Stimulated activated effector memory CD8-positive, alpha-beta T cell treated with anti-CD3 and anti-CD28 coated beads, Interleukin-12 subunit alpha, Interleukin-12 subunit beta, amount 100 ng/mL, for 72 hours (primary cell): ENCODE data around the gene IRS1.

ENCODE experiments used
- ATAC-seq: fragments of 150-1000 bp; cut with Tn5 transposase; 2 replicates; pipeline ENCODE4 v1.10.0; 2021
- DNase-seq, 2 donors: peaks; one replicate each; pipeline ENCODE4 v3.0.0; 2021 to 2022; ENCODE audit warnings: low spot score in 2 of 2
- H3K27ac Mint-ChIP-seq: one replicate; pipeline ENCODE4 v1.8.0; 2022; ENCODE audit warnings: mild to moderate bottlenecking, mixed read lengths
- H3K36me3 Mint-ChIP-seq: one replicate; pipeline ENCODE4 v1.8.0; 2022; ENCODE audit warnings: mild to moderate bottlenecking, mixed read lengths
- H3K4me1 Mint-ChIP-seq: one replicate; pipeline ENCODE4 v1.8.0; 2022; ENCODE audit warnings: mixed read lengths
- H3K4me3 Mint-ChIP-seq: one replicate; pipeline ENCODE4 v1.8.0; 2022; ENCODE audit warnings: mild to moderate bottlenecking, mixed read lengths
- H3K9me3 Mint-ChIP-seq: one replicate; pipeline ENCODE4 v1.8.0; 2022; ENCODE audit warnings: mixed read lengths

Gene IRS1

DNA sequence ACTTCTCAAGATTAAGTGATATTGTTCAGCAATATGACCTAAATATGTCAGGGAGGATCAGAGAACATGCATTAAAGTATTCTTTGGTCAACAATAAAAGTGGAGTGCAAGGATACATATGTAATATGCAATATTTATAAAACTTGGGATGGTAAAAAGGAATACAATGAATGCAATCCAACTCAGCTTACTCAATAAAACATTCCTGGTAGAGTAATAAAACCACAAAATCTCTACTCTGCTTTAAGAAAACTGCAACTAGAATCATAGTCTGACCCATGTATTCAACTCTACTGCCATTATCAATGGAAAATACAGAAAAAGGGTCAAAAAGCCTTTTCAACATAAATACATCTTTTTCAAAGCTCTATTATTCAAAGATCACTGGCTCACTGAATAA is 11.6 kb downstream of the IRS1 start:
- H3K9me3 Mint-ChIP-seq, result no peaks in the 10 kb centered on the region
- H3K4me3 Mint-ChIP-seq, result no peak overlapping the region
- no peak overlapping the region for H3K27ac Mint-ChIP-seq
- H3K4me1 Mint-ChIP-seq, result peaks cover 7% of the 10 kb centered on the region
- ATAC-seq, result no peak
- peaks cover 7% of the 10 kb centered on the region for H3K36me3 Mint-ChIP-seq
- DNase-seq, result no peak

DNA sequence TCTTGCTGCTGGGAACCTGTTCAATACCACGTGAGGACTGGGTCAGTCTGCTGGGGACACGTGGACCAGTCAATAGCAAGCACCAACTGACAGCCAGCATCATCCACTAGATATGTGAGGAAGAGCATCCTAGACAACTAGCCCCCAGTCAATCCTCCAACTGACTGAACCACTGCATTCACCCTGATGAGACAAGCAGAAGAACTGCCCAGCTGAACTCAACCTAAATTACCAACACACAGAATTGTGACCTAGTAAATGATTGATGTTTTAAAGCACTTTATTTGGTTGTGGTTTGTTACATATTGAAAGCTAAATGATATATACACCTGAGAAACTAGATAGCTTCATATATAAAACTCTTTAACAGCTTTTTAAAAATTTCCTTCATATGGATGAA is 15.7 kb downstream of the IRS1 start:
- ATAC-seq, result no peak
- Mint-ChIP-seq H3K4me1 (no peaks in the 10 kb centered on the region), H3K27ac (no peak overlapping the region), H3K4me3 (no peak overlapping the region), H3K36me3 (no peaks in the 10 kb centered on the region), H3K9me3 (no peaks in the 10 kb centered on the region)
- no peak for DNase-seq

DNA sequence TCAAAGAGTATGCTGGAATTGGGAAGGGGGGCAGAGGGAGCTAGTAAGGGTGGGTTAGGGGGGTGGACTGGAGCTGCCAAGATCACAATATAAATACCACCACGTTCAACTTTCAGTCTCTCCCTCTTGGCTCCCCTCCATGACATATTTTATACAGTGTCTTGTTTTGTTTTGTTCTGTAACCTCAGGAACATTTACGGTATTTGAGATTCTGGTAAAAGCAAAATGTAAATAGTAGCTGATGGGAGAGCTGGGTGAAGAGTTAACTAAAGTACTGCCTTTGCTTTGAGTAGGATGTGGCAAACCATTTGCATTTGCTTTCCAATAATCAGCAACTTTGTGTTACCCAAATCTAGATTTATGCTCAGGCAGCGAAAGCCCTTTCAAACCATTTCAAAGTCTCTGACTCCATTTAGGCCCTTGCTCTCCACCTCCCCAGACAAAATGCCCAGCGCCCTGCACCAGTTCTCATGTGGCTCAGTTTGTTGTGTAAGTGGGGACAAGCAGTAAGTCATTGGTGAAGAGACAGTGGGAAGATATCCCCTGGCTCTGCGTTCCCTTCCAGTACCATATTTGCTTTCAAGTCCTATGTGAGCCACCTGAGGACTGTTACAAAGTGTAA is 17.4 kb downstream of the IRS1 start:
- no peak for DNase-seq
- no peak overlapping the region for H3K27ac Mint-ChIP-seq
- no peaks in the 10 kb centered on the region for H3K36me3 Mint-ChIP-seq
- ATAC-seq, result no peak
- no peak overlapping the region for H3K4me3 Mint-ChIP-seq
- no peaks in the 10 kb centered on the region for H3K9me3 Mint-ChIP-seq
- no peaks in the 10 kb centered on the region for H3K4me1 Mint-ChIP-seq

DNA sequence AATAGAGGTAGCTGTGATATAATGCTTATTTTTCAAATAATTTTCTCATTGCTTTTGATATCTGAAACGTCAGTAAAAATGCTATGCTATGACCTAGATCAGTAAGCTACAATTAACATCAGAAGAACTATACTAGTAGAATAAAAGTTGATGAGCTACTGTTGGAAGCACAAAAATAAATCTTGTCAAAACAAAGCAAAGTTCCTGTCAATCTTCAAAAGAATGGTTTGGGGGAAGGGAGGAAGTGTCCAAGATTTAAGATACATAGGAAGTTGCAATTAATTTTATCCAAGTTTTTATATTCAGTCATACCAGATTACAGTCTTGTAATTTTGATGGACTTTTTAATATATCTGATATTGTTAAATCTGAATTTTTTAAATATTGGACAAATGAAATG is 19.2 kb downstream of the IRS1 start:
- Mint-ChIP-seq H3K9me3 (no peaks in the 10 kb centered on the region), H3K27ac (no peak overlapping the region)
- no peak for ATAC-seq

DNA sequence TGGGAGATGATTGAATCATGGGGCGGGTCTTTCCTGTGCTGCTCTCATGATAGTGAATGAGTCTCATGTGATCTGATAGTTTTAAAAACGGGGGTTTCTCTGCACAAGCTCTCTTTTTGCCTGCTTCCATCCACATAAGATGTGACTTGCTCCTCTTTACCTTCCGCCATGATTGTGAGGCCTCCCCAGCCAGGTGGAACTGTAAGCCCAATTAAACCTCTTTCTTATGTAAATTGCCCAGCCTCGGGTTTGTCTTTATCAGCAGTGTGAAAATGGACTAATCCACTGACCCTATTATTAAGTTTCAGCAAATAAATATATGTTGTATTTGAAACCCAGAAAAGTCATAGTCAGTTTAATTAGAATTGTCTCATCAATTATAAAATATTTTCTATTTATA is 22.0 kb downstream of the IRS1 start:
- Mint-ChIP-seq H3K4me3 (no peak overlapping the region), H3K27ac (no peak overlapping the region), H3K4me1 (peaks cover 13% of the 10 kb centered on the region), H3K36me3 (no peaks in the 10 kb centered on the region), H3K9me3 (peaks cover 7% of the 10 kb centered on the region)
- DNase-seq (no peak), ATAC-seq (no peak)

More for the DNA sequence above, 19.2 kb downstream of the IRS1 start:
- Mint-ChIP-seq H3K4me3 (no peak overlapping the region), H3K36me3 (no peaks in the 10 kb centered on the region), H3K4me1 (no peaks in the 10 kb centered on the region)
- no peak for DNase-seq

GRCh38 chr2:226776104-226776503 is 23.5 kb downstream of the IRS1 start:
- H3K27ac Mint-ChIP-seq, result no peak overlapping the region
- H3K4me3 Mint-ChIP-seq, result no peak overlapping the region
- ATAC-seq (no peak), DNase-seq (no peak)
- peaks cover 21% of the 10 kb centered on the region for H3K4me1 Mint-ChIP-seq
- H3K36me3 Mint-ChIP-seq, result no peaks in the 10 kb centered on the region
- peaks cover 7% of the 10 kb centered on the region for H3K9me3 Mint-ChIP-seq

GRCh38 chr2:226775032-226775509 is 24.5 kb downstream of the IRS1 start:
- Mint-ChIP-seq H3K4me1 (peaks cover 21% of the 10 kb centered on the region), H3K4me3 (no peak overlapping the region)

DNA sequence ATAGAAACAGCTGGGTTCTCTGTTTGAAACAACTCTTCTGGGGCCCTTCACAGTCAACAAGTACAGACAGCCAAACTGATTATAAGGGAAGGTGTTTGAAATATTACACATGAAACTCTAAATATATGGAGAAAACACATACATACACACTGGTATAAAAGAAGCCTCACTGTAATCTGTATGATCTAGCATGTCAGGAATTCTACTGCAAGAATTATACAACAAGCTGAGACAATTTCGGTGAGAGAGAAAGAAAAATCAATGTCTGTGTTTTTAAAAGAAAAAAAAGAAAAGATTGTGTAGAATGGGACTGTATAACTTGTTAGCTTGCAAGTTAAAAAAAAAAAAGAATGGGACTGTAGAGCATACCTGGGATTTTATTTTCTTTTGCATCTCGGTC is 26.3 kb downstream of the IRS1 start:
- peaks cover 21% of the 10 kb centered on the region for H3K4me1 Mint-ChIP-seq
- H3K4me3 Mint-ChIP-seq, result no peak overlapping the region
- peaks cover 7% of the 10 kb centered on the region for H3K9me3 Mint-ChIP-seq
- no peak for ATAC-seq
- peak overlapping the region; percentile 16 for H3K27ac Mint-ChIP-seq
- H3K36me3 Mint-ChIP-seq, result no peaks in the 10 kb centered on the region
- DNase-seq, result no peak

More at GRCh38 chr2:226775032-226775509, 24.5 kb downstream of the IRS1 start:
- H3K36me3 Mint-ChIP-seq, result no peaks in the 10 kb centered on the region
- DNase-seq (no peak), ATAC-seq (no peak)
- no peak overlapping the region for H3K27ac Mint-ChIP-seq
- peaks cover 7% of the 10 kb centered on the region for H3K9me3 Mint-ChIP-seq

DNA sequence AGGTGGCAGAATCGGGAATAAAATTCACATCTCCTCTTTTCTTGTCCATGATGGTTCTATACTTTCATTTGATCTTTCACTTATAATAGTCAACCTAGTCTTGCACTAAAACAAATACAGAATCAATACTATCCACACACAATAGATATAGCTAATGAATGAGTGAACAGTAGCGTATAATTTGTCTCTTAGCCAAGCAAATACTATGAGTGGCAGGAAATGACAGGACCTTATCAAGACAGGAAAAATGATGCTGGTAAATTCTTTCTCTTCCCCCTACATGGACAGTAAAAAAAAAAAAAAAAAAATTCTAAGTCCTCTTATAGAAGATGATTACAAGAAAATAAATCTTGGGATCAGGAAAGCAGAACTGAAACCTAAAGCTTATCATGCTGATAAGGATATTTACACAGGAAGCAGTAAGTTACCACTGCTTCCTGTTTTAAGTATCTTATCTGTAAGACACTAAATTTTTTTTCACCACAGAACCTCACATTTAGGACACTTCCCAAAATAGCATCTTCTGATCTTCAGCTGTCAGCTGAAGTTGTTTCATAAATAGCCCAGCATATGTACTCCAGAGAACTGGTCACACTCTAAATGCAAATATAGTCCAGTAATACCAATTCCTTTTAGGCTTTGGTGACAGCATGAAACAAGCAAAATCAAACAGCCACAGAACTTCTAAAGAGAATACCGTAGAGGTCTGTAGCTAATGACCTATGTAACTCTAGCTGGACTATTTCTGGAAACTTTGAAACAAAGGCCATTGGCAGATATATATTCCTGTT is 27.0 kb downstream of the IRS1 start:
- peak; percentile 63 for ATAC-seq
- Mint-ChIP-seq H3K4me1 (peaks cover 21% of the 10 kb centered on the region), H3K9me3 (peaks cover 7% of the 10 kb centered on the region), H3K36me3 (no peaks in the 10 kb centered on the region), H3K27ac (peak overlapping the region; percentile 16), H3K4me3 (peak overlapping the region; percentile 19)
- DNase-seq, result no peak

DNA sequence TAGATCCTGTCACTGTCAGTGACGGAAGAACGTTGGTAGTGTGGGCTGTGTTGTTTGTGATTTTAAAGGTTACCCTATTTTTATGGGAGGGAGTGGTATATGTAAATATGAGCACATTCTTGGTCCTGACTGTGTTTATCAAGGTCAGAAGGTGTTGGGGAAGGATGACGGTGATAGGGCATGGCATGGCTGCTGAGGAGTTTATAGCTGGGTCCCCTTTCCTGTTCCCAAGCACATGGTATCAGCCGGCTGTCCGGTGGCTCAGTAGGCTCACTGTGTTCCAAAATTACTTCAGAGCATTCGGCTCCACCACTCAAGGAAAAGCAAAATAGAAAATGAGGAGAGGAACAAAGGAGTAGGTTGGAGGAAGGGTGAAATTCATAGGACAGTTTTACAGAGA is 28.6 kb downstream of the IRS1 start:
- Mint-ChIP-seq H3K27ac (no peak overlapping the region), H3K9me3 (peaks cover 7% of the 10 kb centered on the region), H3K4me3 (no peak overlapping the region), H3K36me3 (no peaks in the 10 kb centered on the region), H3K4me1 (peaks cover 21% of the 10 kb centered on the region)
- DNase-seq, result no peak
- no peak for ATAC-seq

- H3K36me3 Mint-ChIP-seq, result no peaks in the 10 kb centered on the region
These were observed 32.4 kb downstream of the IRS1 start for GRCh38 chr2:226767056-226767813.

DNA sequence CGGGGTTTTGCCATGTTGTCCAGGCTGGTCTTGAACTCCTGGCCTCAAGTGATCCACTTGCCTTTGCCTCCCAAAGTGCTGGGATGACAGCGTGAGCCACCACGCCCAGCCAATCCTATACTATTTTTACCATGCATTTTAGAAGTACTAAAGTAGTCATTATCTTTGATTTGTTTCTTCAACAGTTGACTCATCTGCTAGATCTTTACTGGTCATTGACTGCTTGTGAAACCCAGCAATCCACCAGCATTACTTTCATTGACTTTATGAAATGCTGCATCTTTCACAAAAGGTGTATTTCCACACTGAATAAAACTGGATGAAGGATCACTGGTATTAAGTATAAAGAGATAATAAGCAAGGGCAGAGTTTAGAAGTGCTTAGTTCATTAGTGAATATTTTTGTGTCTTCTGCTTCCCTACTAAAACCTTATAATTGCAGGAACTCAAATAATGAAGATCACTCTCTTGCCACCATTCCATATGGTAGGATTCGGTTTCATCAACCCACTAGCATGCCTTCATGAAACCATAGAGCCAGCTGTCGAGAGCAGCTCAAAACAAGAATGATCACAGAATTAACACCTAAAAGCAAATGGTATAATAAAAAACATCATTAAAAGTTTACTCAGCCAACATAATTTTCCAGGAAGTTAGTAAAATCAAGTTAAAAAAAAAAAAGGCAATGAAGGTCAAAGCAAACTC is 33.1 kb downstream of the IRS1 start:
- DNase-seq (no peak), ATAC-seq (no peak)
- H3K36me3 Mint-ChIP-seq, result no peaks in the 10 kb centered on the region
- no peaks in the 10 kb centered on the region for H3K4me1 Mint-ChIP-seq
- H3K4me3 Mint-ChIP-seq, result no peak overlapping the region
- no peak overlapping the region for H3K27ac Mint-ChIP-seq
- no peaks in the 10 kb centered on the region for H3K9me3 Mint-ChIP-seq

More at GRCh38 chr2:226767056-226767813, 32.4 kb downstream of the IRS1 start:
- DNase-seq (no peak), ATAC-seq (no peak)
- Mint-ChIP-seq H3K4me3 (no peak overlapping the region), H3K4me1 (peaks cover 4% of the 10 kb centered on the region), H3K27ac (no peak overlapping the region), H3K9me3 (no peaks in the 10 kb centered on the region)

DNA sequence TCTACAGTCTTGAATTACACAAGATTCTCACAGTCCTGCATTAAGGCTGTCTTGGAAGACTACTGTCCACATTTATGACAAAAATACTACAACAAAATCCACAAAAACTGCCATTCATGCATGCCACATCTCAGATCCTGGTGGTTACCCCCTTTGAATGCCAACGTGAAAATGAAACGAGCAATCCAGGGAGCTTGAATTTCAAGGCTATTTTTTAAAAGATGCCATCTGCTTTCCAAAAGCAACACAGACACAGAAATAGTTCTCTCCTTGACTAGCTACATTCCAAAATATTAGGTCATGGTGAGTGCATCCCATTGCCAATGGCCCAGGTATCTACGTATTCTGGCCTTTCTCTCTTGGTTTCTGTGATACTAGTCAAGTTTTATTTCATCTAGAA is 36.3 kb downstream of the IRS1 start:
- ATAC-seq (no peak), DNase-seq (no peak)
- no peak overlapping the region for H3K27ac Mint-ChIP-seq
- H3K9me3 Mint-ChIP-seq, result no peaks in the 10 kb centered on the region
- H3K36me3 Mint-ChIP-seq, result no peaks in the 10 kb centered on the region
- H3K4me1 Mint-ChIP-seq, result no peaks in the 10 kb centered on the region
- H3K4me3 Mint-ChIP-seq, result no peak overlapping the region

GRCh38 chr2:226761195-226761583 is 38.4 kb downstream of the IRS1 start:
- Mint-ChIP-seq H3K9me3 (no peaks in the 10 kb centered on the region), H3K36me3 (no peaks in the 10 kb centered on the region), H3K27ac (no peak overlapping the region), H3K4me3 (no peak overlapping the region), H3K4me1 (no peaks in the 10 kb centered on the region)
- no peak for ATAC-seq
- no peak for DNase-seq
